ENCODE data around the gene RIMBP2.

DNA sequence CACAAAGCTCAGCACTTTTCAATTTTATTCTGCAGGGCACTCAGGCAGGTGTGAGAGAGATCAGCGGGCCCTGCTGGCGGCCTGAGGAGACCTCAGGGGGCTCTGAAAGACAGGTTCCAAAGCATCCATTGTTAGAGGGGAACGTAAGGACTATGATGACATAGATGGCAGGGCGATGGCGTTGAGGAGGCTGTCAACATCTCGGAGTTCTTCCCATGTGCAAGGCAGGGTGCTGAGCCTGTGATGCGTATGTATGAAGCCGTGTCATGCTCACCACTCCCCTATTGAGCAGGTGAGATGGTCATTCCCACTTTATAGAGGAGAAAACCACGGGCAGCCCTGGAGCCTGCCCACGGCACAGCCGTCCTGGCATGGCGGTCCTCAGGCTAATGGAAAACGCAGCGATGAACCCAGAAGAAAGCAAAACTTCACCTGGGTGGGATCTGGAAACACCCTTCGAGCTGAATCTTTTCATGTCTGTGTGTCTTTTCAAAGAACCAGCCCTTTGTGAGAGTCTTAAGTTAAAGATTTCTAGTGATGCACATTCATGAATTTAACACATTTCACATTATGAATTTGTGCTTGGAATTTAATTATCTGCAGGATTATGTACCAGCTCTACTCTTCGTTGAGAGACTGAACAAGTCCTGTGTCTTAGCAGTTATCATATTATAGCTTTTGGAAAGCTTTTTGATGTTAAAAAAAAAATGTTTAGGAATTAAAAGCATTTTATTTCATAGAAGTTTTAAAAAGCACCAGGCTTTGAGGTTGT is 64.7 kb downstream of the RIMBP2 start:
- TF ChIP-seq, protein P1, sequence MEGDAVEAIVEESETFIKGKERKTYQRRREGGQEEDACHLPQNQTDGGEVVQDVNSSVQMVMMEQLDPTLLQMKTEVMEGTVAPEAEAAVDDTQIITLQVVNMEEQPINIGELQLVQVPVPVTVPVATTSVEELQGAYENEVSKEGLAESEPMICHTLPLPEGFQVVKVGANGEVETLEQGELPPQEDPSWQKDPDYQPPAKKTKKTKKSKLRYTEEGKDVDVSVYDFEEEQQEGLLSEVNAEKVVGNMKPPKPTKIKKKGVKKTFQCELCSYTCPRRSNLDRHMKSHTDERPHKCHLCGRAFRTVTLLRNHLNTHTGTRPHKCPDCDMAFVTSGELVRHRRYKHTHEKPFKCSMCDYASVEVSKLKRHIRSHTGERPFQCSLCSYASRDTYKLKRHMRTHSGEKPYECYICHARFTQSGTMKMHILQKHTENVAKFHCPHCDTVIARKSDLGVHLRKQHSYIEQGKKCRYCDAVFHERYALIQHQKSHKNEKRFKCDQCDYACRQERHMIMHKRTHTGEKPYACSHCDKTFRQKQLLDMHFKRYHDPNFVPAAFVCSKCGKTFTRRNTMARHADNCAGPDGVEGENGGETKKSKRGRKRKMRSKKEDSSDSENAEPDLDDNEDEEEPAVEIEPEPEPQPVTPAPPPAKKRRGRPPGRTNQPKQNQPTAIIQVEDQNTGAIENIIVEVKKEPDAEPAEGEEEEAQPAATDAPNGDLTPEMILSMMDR (IDR thresholded peaks at IDR 0.05): no peak
- no peak for TF ChIP-seq POLR2A (IDR thresholded peaks at IDR 0.05)

All from lower leg skin (tissue), 3 donors.